DMS 273 (cell line): ENCODE data around the gene CLDN7.

ENCODE experiments used
- DNase-seq: peaks from one replicate; lab custom pipeline; 2025; ENCODE audit not compliant: unreplicated experiment; lab: John Stamatoyannopoulos, UW

Gene CLDN7

DNA sequence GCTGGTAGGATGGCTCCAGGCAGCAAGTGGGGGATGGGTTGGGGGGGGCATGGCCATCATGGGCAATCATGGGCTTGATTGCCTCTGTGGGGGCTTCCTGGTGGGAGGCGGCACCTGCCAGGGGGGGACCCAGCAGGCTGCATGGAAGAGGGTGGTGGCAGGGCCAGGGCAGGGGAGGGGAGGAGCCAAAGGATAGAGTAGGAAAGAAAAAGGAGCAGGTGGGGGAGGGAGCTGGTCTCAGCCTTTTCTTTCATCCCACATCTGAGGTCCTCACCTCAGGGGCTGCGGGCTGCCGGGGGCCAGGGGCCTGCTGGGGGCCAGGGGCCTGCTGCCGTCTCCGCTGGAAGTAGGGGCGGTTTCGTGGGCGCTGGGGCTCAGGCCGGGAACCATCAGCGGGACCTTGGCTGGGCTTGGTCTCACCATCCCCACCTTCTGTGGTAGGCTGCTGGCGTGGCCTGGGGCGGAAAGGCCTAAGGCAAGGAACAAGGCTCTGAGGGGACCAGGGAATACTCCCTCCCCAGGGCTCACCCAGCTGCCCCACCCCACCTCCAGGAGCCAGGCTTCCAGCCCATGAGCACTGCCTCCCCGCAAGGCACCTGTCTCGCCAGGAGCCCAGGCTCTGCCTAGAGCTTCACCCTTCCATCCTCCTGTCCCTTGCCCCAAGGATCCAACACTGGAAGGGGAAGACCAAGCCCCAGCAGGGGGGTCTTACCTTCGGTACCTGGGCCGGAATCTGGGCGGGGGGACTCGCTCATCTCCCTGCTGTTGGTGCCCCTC lies 27.2 kb upstream of the CLDN7 start:
- no peak for DNase-seq

GRCh38 chr17:7285679-7286078 lies 23.4 kb upstream of the CLDN7 start:
- no peak for DNase-seq

- DNase-seq: no peak
These were observed 22.6 kb upstream of the CLDN7 start for GRCh38 chr17:7284911-7285310.

DNA sequence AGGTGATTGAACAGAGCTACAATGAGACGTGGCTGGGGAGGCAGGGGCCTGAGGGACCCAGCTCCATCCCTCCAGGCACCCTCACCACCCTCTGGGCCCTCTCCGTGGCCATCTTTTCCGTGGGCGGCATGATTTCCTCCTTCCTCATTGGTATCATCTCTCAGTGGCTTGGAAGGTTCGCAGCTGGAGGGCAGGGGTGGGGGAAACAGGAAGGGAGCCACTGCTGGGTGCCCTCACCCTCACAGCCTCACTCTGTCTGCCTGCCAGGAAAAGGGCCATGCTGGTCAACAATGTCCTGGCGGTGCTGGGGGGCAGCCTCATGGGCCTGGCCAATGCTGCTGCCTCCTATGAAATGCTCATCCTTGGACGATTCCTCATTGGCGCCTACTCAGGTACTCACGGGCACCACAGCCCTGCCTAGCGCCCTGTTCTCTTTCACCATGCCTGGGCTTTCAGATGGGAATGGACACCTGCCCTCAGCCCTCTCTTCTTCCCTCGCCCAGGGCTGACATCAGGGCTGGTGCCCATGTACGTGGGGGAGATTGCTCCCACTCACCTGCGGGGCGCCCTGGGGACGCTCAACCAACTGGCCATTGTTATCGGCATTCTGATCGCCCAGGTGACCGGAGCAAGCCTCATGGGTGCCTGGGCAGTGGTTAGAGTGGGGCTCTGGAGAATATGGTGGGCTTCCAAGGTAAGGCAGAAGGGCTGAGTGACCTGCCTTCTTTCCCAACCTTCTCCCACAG lies 21.4 kb upstream of the CLDN7 start:
- no peak for DNase-seq

- DNase-seq: peak; percentile 18
These were observed 20.6 kb upstream of the CLDN7 start for GRCh38 chr17:7282752-7283321.

DNA sequence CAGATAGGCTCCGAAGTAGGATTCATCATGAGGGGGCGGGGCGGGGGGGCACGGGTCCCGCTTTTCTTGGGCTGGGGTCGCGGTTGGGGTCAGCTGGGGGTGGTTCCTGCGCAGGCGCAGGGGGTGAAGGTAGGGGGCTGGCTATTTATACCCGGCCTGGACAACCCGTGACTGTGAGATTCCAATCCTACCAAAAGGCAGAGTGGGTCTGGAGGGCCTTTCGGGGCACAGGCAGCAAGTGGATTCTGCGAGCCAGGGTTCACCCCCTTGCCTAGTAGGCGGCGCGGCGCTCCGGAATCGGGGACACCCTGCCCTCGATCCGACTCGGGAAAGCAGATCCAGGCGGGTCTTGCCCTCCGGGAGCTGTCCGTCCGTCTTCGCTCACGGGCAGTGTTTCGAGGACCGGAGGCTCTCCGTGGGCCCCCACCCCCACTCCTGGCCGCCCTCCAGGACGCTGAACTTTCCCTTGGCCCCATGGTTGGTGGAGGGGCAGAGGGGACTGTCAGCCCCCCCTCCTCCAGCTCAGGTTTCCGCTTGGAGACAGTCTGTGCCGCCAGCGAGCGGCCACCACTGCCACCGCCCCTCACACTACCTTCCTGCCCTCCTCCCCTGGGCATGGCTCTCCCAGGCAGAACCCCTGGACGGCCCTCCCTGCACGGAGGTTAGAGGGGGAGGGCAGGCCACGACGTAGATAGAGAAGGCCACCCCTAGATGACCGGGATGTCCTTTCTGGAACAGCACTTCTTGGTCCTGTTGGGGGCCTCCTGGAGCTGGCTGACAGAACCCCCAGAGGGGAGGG lies 19.9 kb upstream of the CLDN7 start:
- DNase-seq: no peak

DNA sequence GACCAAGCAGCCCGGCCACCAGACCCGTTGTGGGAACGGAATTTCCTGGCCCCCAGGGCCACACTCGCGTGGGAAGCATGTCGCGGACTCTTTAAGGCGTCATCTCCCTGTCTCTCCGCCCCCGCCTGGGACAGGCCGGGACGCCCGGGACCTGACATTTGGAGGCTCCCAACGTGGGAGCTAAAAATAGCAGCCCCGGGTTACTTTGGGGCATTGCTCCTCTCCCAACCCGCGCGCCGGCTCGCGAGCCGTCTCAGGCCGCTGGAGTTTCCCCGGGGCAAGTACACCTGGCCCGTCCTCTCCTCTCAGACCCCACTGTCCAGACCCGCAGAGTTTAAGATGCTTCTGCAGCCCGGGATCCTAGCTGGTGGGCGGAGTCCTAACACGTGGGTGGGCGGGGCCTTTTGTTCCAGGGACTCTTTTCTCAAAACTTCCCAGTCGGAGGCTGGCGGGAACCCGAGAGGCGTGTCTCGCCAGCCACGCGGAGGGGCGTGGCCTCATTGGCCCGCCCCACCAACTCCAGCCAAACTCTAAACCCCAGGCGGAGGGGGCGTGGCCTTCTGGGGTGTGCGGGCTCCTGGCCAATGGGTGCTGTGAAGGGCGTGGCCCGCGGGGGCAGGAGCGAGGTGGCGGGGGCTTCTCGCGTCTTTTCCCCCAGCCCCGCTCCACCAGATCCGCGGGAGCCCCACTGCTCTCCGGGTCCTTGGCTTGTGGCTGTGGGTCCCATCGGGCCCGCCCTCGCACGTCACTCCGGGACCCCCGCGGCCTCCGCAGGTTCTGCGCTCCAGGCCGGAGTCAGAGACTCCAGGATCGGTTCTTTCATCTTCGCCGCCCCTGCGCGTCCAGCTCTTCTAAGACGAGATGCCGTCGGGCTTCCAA lies 19.0 kb upstream of the CLDN7 start, which contains the start of gene SLC2A4:
Gene SLC2A4, plus strand, starts transcription at position 645 of the 879 bp plus-strand sequence. Its CDS starts 217 bp downstream, at position 862.
- peak; percentile 97 for DNase-seq

GRCh38 chr17:7280519-7281073 lies 18.3 kb upstream of the CLDN7 start:
- peak; percentile 93 for DNase-seq

DNA sequence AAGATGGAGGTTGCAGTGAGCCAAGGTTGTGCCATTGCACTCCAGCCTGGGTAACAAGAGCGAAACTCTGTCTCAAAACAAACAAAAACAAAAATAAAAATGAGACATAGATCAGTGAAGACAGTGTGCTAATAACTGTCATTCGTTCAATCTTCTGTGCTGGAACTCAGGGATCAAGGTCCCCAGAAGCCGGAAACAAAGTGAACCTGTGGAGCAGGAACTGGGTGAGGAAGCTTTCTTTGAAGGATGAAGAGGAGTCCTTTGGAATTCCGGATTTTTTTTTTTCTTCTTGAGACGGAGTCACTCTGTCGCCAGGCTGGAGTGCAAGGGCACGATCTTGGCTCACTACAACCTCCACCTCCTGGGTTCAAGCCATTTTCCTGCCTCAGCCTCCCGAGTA lies 17.2 kb upstream of the CLDN7 start:
- no peak for DNase-seq

DNA sequence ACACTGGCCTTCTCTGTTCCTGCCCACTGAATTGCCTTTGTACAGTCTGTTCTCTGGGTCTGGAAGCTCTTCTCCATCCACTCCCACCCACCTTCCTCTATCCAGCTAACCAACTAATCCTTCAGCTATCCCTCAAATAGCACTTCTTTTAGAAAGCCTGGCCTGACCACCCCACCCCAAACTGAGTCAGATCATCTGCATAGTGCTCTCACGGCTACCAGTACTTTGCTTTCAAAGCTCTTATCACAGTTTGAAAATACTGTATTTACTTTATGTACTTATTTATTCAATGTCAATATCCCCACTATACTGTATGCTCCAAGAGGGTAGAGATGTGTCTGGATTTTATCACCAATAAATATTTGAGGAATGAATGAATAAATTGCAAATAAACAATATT lies 4.5 kb upstream of the CLDN7 start:
- DNase-seq: no peak

GRCh38 chr17:7263801-7264078 lies 1.5 kb upstream of the CLDN7 start:
- DNase-seq: no peak

DNA sequence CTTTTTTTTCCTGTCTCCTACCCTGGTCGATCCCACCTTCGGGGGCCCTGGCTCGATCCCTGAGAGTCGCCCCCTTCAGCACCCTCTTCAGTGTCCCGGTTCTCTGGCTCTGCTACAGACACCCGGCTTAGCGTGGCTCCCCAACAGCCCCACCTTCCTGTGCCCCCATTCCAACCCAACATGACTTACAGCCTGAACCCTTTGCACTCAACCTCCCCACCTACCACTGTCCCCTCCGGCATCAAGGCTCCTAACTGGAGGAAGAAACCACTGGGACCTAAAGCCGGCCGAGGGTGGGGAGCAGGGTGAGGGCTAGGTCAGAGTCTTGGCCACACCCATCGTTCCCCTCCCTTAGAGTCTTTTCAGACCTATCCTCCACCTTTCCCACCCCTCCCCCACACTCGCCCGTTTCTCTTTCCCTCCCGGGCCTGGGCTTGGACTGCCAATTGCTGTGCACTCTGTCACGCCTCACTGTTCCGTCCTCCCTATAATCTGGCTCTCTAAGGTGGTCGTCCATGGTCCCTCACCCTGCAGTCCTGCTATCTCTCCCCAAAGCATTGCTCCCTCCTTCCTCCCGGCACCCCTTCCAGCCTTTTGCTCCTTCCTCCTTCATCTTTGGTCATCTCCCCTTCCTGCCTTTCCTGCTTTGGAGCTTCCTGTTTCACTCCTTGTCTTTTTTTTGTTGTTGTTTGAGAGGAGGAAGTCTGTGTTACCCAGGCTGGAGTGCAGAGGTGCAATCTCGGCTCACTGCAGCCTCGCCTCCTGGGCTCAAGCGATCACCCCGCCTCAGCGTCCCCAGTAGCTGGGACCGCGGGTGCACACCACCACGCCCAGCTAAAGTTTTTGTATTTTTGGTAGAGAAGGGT lies 890 bp upstream of the CLDN7 start:
- no peak for DNase-seq

GRCh38 chr17:7261379-7262191 lies 693 bp downstream of the CLDN7 start:
- no peak for DNase-seq

GRCh38 chr17:7260651-7261378 lies 1.5 kb downstream of the CLDN7 start:
- peak; percentile 50 for DNase-seq

DNA sequence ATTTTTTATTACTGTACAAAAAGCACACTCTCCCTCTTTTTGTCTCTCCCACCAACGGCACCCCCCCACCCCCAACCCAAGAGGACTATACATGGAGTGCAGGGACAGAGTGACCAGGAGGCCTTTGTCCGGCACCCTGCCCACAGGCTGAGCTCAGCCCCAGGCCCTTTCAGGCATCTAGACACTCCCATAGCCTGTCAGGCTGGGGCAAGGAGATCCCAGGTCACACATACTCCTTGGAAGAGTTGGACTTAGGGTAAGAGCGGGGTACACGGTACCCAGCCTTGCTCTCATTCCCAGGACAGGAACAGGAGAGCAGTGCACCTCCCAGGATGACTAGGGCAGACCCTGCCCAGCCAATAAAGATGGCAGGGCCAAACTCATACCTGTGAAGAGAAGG lies 2.1 kb downstream of the CLDN7 start:
- no peak for DNase-seq

DNA sequence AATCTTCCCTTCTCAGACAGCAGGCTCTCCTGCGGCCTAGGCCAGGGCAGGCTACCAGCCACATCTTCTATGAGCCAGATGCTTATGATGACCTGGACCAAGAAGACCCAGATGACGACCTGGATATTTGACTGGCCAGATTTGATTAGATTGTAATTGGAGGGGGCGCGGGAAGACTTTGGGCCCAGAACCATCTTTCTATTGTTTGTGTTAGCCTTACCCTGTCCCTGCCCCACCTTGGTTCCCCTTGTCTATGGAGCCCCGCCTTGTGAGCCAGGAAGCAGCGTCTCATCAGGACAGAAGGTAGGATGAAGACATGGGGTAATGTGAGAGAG lies 2.8 kb downstream of the CLDN7 start:
- DNase-seq: no peak

- no peak for DNase-seq
These were observed 3.3 kb downstream of the CLDN7 start for GRCh38 chr17:7258731-7259554.
